ENCODE measurements around the gene CDHR1. TPM values are rescaled to one million over a fixed set of nuclear protein-coding genes. Genes with fewer than 3 reads are reported as not detected.
A peak's percentile ranks its signal among the peaks of the same experiment; 100 is the strongest.
"Not testable (repeated sequence)": the region's sequence is repeated elsewhere in the genome, so short reads cannot be mapped to it uniquely, and the experiment has no call there.

The CDHR1 gene
- total and polyA plus RNA-seq, 10 of the 15 experiments (the other 5 are each of a cell fraction or from before 2014, with no cell fraction given), result 0.17 to 3.0 (median 0.34) TPM

- SMC1A ChIA-PET (ENCODE audit: uncharacterized antibody, unreplicated experiment), result interaction anchor here (3.6 kb wide), 1 partner anchor 24 kb away, joined by 15 read pairs; no protein-coding TSS in a partner anchor
- Histone ChIP-seq H3K79me2 (ENCODE audit: control insufficient read depth, insufficient read depth, low read length) (peaks cover 44% of the 10 kb centered on the region), H3K9ac (ENCODE audit: control insufficient read depth, insufficient read depth, low read length) (peak overlapping the region; percentile 93), H3K4me2 (ENCODE audit: control insufficient read depth, insufficient read depth) (peak overlapping the region; percentile 86), H3K27ac (ENCODE audit: control insufficient read depth, insufficient read depth) (peak overlapping the region; percentile 98), H3K4me3 (peak overlapping the region; percentile 70), H3K4me1 (ENCODE audit: control insufficient read depth, insufficient read depth, low read length) (peaks cover 25% of the 10 kb centered on the region), H2AFZ (ENCODE audit: control insufficient read depth, low read depth, low read length) (peak overlapping the region; percentile 59)
- 1% methylated on average over 20 of the region's 21 CpGs for WGBS (ENCODE audit: insufficient coverage, insufficient replicate concordance, low lambda C conversion rate, missing lambda C conversion rate)
- intact Hi-C loops (cut with micrococcal nuclease; ENCODE audit: unreplicated experiment), result loop anchor here (5.0 to 10.0 kb wide), 2 partner anchors 160 to 1247 kb away; no protein-coding TSS in a partner anchor
- RAD21 ChIA-PET (ENCODE audit: unreplicated experiment), result interaction anchor here (0.6 kb wide), 1 partner anchor 24 kb away, joined by 3 read pairs; no protein-coding TSS in a partner anchor
- H3K9me3 ChIP-seq (replicated peaks; ENCODE audit: control insufficient read depth, insufficient read depth, low read length); FAIRE-seq; H4K20me1 ChIP-seq (ENCODE audit: control insufficient read depth, insufficient read depth); in situ Hi-C loops (cut with MboI); BruUV-seq (replicated peaks); H3K36me3 ChIP-seq (ENCODE audit: control insufficient read depth in 2 of 2, insufficient read depth in 2 of 2, low read length in 1 of 2); H3K27me3 ChIP-seq (replicated peaks in 1 of 2; ENCODE audit: control insufficient read depth in 2 of 2, insufficient read depth in 2 of 2, low read length in 1 of 2): not testable (repeated sequence)
- ATAC-seq (peak; percentile 47), DNase-seq (ENCODE audit: low read depth, low spot score) (peak; percentile 76)
- POLR2A ChIA-PET, result interaction anchor here (0.7 kb wide), 1 partner anchor 33 kb away, joined by 3 read pairs; the partner anchor contains the start of gene GHITM
- CTCF ChIA-PET, result interaction anchor here (1.5 to 6.4 kb wide), 3 partner anchors 23 to 33 kb away, joined by 3 to 35 read pairs (median 3); partner anchors contain the start of gene GHITM
- peak; percentile 42; the same call in 1 of the 2 replicates for TF ChIP-seq SMAD5 (IDR thresholded peaks at IDR 0.05; ENCODE audit: low read depth)
- peak; percentile 56; the same call in 1 of the 2 replicates for TF ChIP-seq EED (IDR thresholded peaks at IDR 0.05; ENCODE audit: low read depth)
- peak; percentile 58 to 62; a peak in 3 of 4 replicates for TF ChIP-seq IKZF2 (IDR thresholded peaks at IDR 0.05)
- TF ChIP-seq SPI1 (IDR thresholded peaks at IDR 0.05; ENCODE audit: borderline replicate concordance, insufficient read depth, low read depth, low read length), result peak; percentile 18; the same call in 1 of the 2 replicates
- TF ChIP-seq, protein P1, sequence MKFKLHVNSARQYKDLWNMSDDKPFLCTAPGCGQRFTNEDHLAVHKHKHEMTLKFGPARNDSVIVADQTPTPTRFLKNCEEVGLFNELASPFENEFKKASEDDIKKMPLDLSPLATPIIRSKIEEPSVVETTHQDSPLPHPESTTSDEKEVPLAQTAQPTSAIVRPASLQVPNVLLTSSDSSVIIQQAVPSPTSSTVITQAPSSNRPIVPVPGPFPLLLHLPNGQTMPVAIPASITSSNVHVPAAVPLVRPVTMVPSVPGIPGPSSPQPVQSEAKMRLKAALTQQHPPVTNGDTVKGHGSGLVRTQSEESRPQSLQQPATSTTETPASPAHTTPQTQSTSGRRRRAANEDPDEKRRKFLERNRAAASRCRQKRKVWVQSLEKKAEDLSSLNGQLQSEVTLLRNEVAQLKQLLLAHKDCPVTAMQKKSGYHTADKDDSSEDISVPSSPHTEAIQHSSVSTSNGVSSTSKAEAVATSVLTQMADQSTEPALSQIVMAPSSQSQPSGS (IDR thresholded peaks at IDR 0.05; ENCODE audit: low read length), result peak; percentile 12; the same call in 1 of the 2 replicates
- TF ChIP-seq NBN (IDR thresholded peaks at IDR 0.05), result peak; percentile 86
- TF ChIP-seq CBX5 (IDR thresholded peaks at IDR 0.05; ENCODE audit: low read depth), result 0 out of 2 replicates have a peak, but pooled peaks have one; percentile 38
- peak; percentile 56; the same call in 1 of the 2 replicates for TF ChIP-seq MTA2 (IDR thresholded peaks at IDR 0.05; ENCODE audit: low read depth)
- peak; percentile 31; the same call in 1 of the 2 replicates for TF ChIP-seq MTA3 (IDR thresholded peaks at IDR 0.05; ENCODE audit: borderline replicate concordance, low read length)
- TF ChIP-seq, protein P2, sequence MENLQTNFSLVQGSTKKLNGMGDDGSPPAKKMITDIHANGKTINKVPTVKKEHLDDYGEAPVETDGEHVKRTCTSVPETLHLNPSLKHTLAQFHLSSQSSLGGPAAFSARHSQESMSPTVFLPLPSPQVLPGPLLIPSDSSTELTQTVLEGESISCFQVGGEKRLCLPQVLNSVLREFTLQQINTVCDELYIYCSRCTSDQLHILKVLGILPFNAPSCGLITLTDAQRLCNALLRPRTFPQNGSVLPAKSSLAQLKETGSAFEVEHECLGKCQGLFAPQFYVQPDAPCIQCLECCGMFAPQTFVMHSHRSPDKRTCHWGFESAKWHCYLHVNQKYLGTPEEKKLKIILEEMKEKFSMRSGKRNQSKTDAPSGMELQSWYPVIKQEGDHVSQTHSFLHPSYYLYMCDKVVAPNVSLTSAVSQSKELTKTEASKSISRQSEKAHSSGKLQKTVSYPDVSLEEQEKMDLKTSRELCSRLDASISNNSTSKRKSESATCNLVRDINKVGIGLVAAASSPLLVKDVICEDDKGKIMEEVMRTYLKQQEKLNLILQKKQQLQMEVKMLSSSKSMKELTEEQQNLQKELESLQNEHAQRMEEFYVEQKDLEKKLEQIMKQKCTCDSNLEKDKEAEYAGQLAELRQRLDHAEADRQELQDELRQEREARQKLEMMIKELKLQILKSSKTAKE (IDR thresholded peaks at IDR 0.05; ENCODE audit: low read depth, poor library complexity, severe bottlenecking), result peak; percentile 86
- TF ChIP-seq, protein P3, sequence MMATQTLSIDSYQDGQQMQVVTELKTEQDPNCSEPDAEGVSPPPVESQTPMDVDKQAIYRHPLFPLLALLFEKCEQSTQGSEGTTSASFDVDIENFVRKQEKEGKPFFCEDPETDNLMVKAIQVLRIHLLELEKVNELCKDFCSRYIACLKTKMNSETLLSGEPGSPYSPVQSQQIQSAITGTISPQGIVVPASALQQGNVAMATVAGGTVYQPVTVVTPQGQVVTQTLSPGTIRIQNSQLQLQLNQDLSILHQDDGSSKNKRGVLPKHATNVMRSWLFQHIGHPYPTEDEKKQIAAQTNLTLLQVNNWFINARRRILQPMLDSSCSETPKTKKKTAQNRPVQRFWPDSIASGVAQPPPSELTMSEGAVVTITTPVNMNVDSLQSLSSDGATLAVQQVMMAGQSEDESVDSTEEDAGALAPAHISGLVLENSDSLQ (IDR thresholded peaks at IDR 0.05), result peak; percentile 92
- TF ChIP-seq PAX5 (IDR thresholded peaks at IDR 0.05; ENCODE audit: borderline replicate concordance, low read depth, low read length), result peak; percentile 14; the same call in 1 of the 2 replicates
- peak; percentile 56 for TF ChIP-seq JUNB (IDR thresholded peaks at IDR 0.05)
- TF ChIP-seq MLLT1 (IDR thresholded peaks at IDR 0.05), result peak; percentile 15; the same call in 1 of the 2 replicates
- TF ChIP-seq YY1 (IDR thresholded peaks at IDR 0.05; ENCODE audit: low read depth, low read length), result peak; percentile 39; the same call in 1 of the 2 replicates
- peak; percentile 48 for TF ChIP-seq RUNX3 (IDR thresholded peaks at IDR 0.05; ENCODE audit: low read length)
- peak in 1 of 2 experiments; percentile 38; a peak in 1 of 4 replicates for TF ChIP-seq BHLHE40 (IDR thresholded peaks at IDR 0.05; ENCODE audit: borderline replicate concordance in 1 of 2, low read depth in 2 of 2, low read length in 1 of 2)
Measured at GRCh38 chr10:84171700-84172466, 22.5 kb upstream of the CDHR1 start.
